ENCODE results near the gene CSNK1A1. TPM values are rescaled to one million over a fixed set of nuclear protein-coding genes. Genes with fewer than 3 reads are reported as not detected.
A peak's percentile ranks its signal among the peaks of the same experiment; 100 is the strongest.
"Not testable (repeated sequence)": the region's sequence is repeated elsewhere in the genome, so short reads cannot be mapped to it uniquely, and the experiment has no call there.

Gene CSNK1A1
- total RNA-seq, 2 experiments from 2014 or later, result 169 to 203 TPM

- ATAC-seq (no peak), DNase-seq (no peak)
- Mint-ChIP-seq H3K9me3 (ENCODE audit: low read depth) (no peaks in the 10 kb centered on the region), H3K4me1 (peaks cover 24% of the 10 kb centered on the region), H3K27me3 (no peaks in the 10 kb centered on the region), H3K27ac (no peak overlapping the region), H3K36me3 (ENCODE audit: low read depth) (peaks cover 5% of the 10 kb centered on the region), H3K4me3 (no peak overlapping the region)
- POLR2A ChIA-PET, result no interaction called here
- intact Hi-C loops (cut with DNase I, micrococcal nuclease), result no loop called here
- CTCF ChIA-PET, result interaction anchor here (1.3 kb wide), 1 partner anchor 12 kb away, joined by 3 read pairs; no protein-coding TSS in a partner anchor
Observed at GRCh38 chr5:149572576-149573231, 21.5 kb upstream of the CSNK1A1 start.

- ATAC-seq, result no peak
- intact Hi-C loops (cut with DNase I, micrococcal nuclease), result no loop called here
- peaks cover 5% of the 10 kb centered on the region for H3K36me3 Mint-ChIP-seq (ENCODE audit: low read depth)
- H3K4me3 Mint-ChIP-seq, result no peak overlapping the region
- POLR2A ChIA-PET, result interaction anchor here (0.7 kb wide), 1 partner anchor 226 kb away, joined by 3 read pairs; no protein-coding TSS in a partner anchor
- H3K27me3 Mint-ChIP-seq, result no peaks in the 10 kb centered on the region
- H3K27ac Mint-ChIP-seq, result no peak overlapping the region
- CTCF ChIA-PET, result interaction anchor here (1.0 to 1.3 kb wide), 3 partner anchors 11 to 203 kb away, joined by 3 read pairs; no protein-coding TSS in a partner anchor
- H3K9me3 Mint-ChIP-seq (ENCODE audit: low read depth), result no peaks in the 10 kb centered on the region
- H3K4me1 Mint-ChIP-seq, result peaks cover 24% of the 10 kb centered on the region
- DNase-seq, result no peak
Observed at GRCh38 chr5:149572170-149572569, 20.9 kb upstream of the CSNK1A1 start.

GRCh38 chr5:149567226-149567625 lies 16.0 kb upstream of the CSNK1A1 start:
- no peaks in the 10 kb centered on the region for H3K36me3 Mint-ChIP-seq (ENCODE audit: low read depth)
- H3K9me3 Mint-ChIP-seq (ENCODE audit: low read depth), result no peaks in the 10 kb centered on the region
- intact Hi-C loops (cut with DNase I, micrococcal nuclease), result loop anchor here (10.0 kb wide), 2 partner anchors 252 to 422 kb away; partner anchors contain the start of gene ABLIM3 (in 1 of the 2)
- ChIA-PET POLR2A (interaction anchor here (0.6 kb wide), 1 partner anchor 135 kb away, joined by 3 read pairs; no protein-coding TSS in a partner anchor), CTCF (interaction anchor here (1.4 kb wide), 3 partner anchors 124 to 195 kb away, joined by 4 to 7 read pairs (median 5); no protein-coding TSS in a partner anchor)
- no peaks in the 10 kb centered on the region for H3K27me3 Mint-ChIP-seq
- DNase-seq, result no peak
- ATAC-seq, result no peak
- no peak overlapping the region for H3K4me3 Mint-ChIP-seq
- H3K4me1 Mint-ChIP-seq, result peaks cover 16% of the 10 kb centered on the region
- H3K27ac Mint-ChIP-seq, result no peak overlapping the region

- not testable (repeated sequence) for H3K4me3 Mint-ChIP-seq; H3K9me3 Mint-ChIP-seq (ENCODE audit: low read depth); H3K36me3 Mint-ChIP-seq (ENCODE audit: low read depth); H3K27ac Mint-ChIP-seq; H3K27me3 Mint-ChIP-seq
- peak; percentile 25 for DNase-seq
- H3K4me1 Mint-ChIP-seq, result peaks cover 30% of the 10 kb centered on the region
- ChIA-PET POLR2A (interaction anchor here (0.6 kb wide), 2 partner anchors 15 to 121 kb away, joined by 3 to 5 read pairs; no protein-coding TSS in a partner anchor), CTCF (interaction anchor here (0.6 to 2.3 kb wide), 29 partner anchors 11 to 423 kb away, joined by 3 to 16 read pairs (median 4); partner anchors contain the start of genes ABLIM3 and CSNK1A1)
- peak; percentile 85 for ATAC-seq
- intact Hi-C loops (cut with DNase I, micrococcal nuclease), result loop anchor here (1.0 to 10.0 kb wide), 7 partner anchors 115 to 420 kb away; partner anchors contain the start of gene ABLIM3 (in 1 of the 2)
Observed at GRCh38 chr5:149564542-149565140, 13.4 kb upstream of the CSNK1A1 start.

GRCh38 chr5:149563466-149563865 lies 12.2 kb upstream of the CSNK1A1 start:
- Mint-ChIP-seq H3K27ac (peak overlapping the region; percentile 80), H3K36me3 (ENCODE audit: low read depth) (no peaks in the 10 kb centered on the region), H3K9me3 (ENCODE audit: low read depth) (no peaks in the 10 kb centered on the region), H3K27me3 (no peaks in the 10 kb centered on the region), H3K4me1 (peaks cover 30% of the 10 kb centered on the region), H3K4me3 (no peak overlapping the region)
- intact Hi-C loops (cut with DNase I, micrococcal nuclease), result loop anchor here (5.0 to 10.0 kb wide), 3 partner anchors 196 to 419 kb away; partner anchors contain the start of gene ABLIM3 (in 1 of the 2)
- ATAC-seq (no peak), DNase-seq (no peak)
- CTCF ChIA-PET, result interaction anchor here (0.5 to 3.5 kb wide), 21 partner anchors 12 to 449 kb away, joined by 3 to 38 read pairs (median 6); partner anchors contain the start of genes CSNK1A1 and IL17B
- POLR2A ChIA-PET, result interaction anchor here (2.4 kb wide), 1 partner anchor 13 kb away, joined by 31 read pairs; the partner anchor contains the start of gene CSNK1A1

- ChIA-PET CTCF (interaction anchor here (0.6 to 3.5 kb wide), 18 partner anchors 10 to 245 kb away, joined by 3 to 38 read pairs (median 6); partner anchors contain the start of genes CSNK1A1, GRPEL2 and IL17B), POLR2A (interaction anchor here (0.6 to 2.4 kb wide), 2 partner anchors 11 to 19 kb away, joined by 4 to 31 read pairs; partner anchors contain the start of gene CSNK1A1)
- Mint-ChIP-seq H3K36me3 (ENCODE audit: low read depth) (no peaks in the 10 kb centered on the region), H3K4me1 (peaks cover 30% of the 10 kb centered on the region), H3K4me3 (no peak overlapping the region), H3K27ac (peak overlapping the region; percentile 74), H3K9me3 (ENCODE audit: low read depth) (no peaks in the 10 kb centered on the region), H3K27me3 (no peaks in the 10 kb centered on the region)
- intact Hi-C loops (cut with DNase I, micrococcal nuclease), result loop anchor here (5.0 to 10.0 kb wide), 3 partner anchors 195 to 417 kb away; partner anchors contain the start of gene ABLIM3 (in 1 of the 2)
- ATAC-seq (peak; percentile 91), DNase-seq (peak; percentile 8)
Observed at GRCh38 chr5:149561848-149562247, 10.6 kb upstream of the CSNK1A1 start.

GRCh38 chr5:149559706-149560105 lies 8.5 kb upstream of the CSNK1A1 start:
- no peaks in the 10 kb centered on the region for H3K27me3 Mint-ChIP-seq
- ChIA-PET CTCF (no interaction called here), POLR2A (interaction anchor here (0.7 kb wide), 1 partner anchor 71 kb away, joined by 3 read pairs; no protein-coding TSS in a partner anchor)
- ATAC-seq (no peak), DNase-seq (no peak)
- no peaks in the 10 kb centered on the region for H3K9me3 Mint-ChIP-seq (ENCODE audit: low read depth)
- no peak overlapping the region for H3K27ac Mint-ChIP-seq
- intact Hi-C loops (cut with DNase I, micrococcal nuclease), result loop anchor here (5.0 to 10.0 kb wide), 3 partner anchors 192 to 415 kb away; partner anchors contain the start of gene ABLIM3 (in 1 of the 2)
- H3K36me3 Mint-ChIP-seq (ENCODE audit: low read depth), result no peaks in the 10 kb centered on the region
- peaks cover 30% of the 10 kb centered on the region for H3K4me1 Mint-ChIP-seq
- H3K4me3 Mint-ChIP-seq, result no peak overlapping the region

- POLR2A ChIA-PET, result no interaction called here
- intact Hi-C loops (cut with DNase I, micrococcal nuclease), result no loop called here
- H3K27me3 Mint-ChIP-seq, result no peaks in the 10 kb centered on the region
Observed at GRCh38 chr5:149552553-149553160, 1.4 kb upstream of the CSNK1A1 start.

GRCh38 chr5:149552038-149552494 lies 827 bp upstream of the CSNK1A1 start:
- intact Hi-C loops (cut with DNase I, micrococcal nuclease), result no loop called here
- H3K4me3 Mint-ChIP-seq, result peak overlapping the region; percentile 95
- ATAC-seq, result no peak
- H3K9me3 Mint-ChIP-seq (ENCODE audit: low read depth), result no peaks in the 10 kb centered on the region
- no peaks in the 10 kb centered on the region for H3K27me3 Mint-ChIP-seq
- peaks cover 34% of the 10 kb centered on the region for H3K36me3 Mint-ChIP-seq (ENCODE audit: low read depth)
- H3K27ac Mint-ChIP-seq, result peak overlapping the region; percentile 100
- ChIA-PET CTCF (interaction anchor here (0.6 to 2.9 kb wide), 19 partner anchors 9 to 800 kb away, joined by 3 to 20 read pairs (median 4); partner anchors contain the start of genes ARHGEF37 and GRPEL2), POLR2A (interaction anchor here (0.6 to 3.3 kb wide), 5 partner anchors 10 to 207 kb away, joined by 4 to 31 read pairs (median 7); partner anchors contain the start of genes GRPEL2 and PCYOX1L)
- peaks cover 20% of the 10 kb centered on the region for H3K4me1 Mint-ChIP-seq
- no peak for DNase-seq

More at GRCh38 chr5:149552553-149553160, 1.4 kb upstream of the CSNK1A1 start:
- Mint-ChIP-seq H3K9me3 (ENCODE audit: low read depth) (no peaks in the 10 kb centered on the region), H3K4me1 (peaks cover 14% of the 10 kb centered on the region), H3K4me3 (peak overlapping the region; percentile 8), H3K27ac (no peak overlapping the region), H3K36me3 (ENCODE audit: low read depth) (peaks cover 28% of the 10 kb centered on the region)
- CTCF ChIA-PET, result interaction anchor here (0.6 to 2.9 kb wide), 9 partner anchors 8 to 198 kb away, joined by 3 to 20 read pairs (median 5); no protein-coding TSS in a partner anchor
- ATAC-seq (no peak), DNase-seq (no peak)

GRCh38 chr5:149550594-149551226 lies 529 bp downstream of the CSNK1A1 start:
- intact Hi-C loops (cut with DNase I, micrococcal nuclease), result loop anchor here (1.0 to 2.0 kb wide), 7 partner anchors 26 to 1168 kb away; partner anchors contain the start of genes GRPEL2 (in 2 of the 2), FBXO38 (in 1 of the 2), HMGXB3 (in 1 of the 2) and RPS14 (in 1 of the 2)
- CTCF ChIA-PET, result interaction anchor here (0.6 to 2.9 kb wide), 20 partner anchors 8 to 409 kb away, joined by 3 to 20 read pairs (median 4); partner anchors contain the start of genes ARHGEF37 and GRPEL2
- no peaks in the 10 kb centered on the region for H3K9me3 Mint-ChIP-seq (ENCODE audit: low read depth)
- POLR2A ChIA-PET, result interaction anchor here (0.5 to 3.3 kb wide), 9 partner anchors 12 to 205 kb away, joined by 3 to 31 read pairs (median 4); partner anchors contain the start of genes GRPEL2 and PCYOX1L
- peaks cover 33% of the 10 kb centered on the region for H3K4me1 Mint-ChIP-seq
- peaks cover 46% of the 10 kb centered on the region for H3K36me3 Mint-ChIP-seq (ENCODE audit: low read depth)
- ATAC-seq (peak; percentile 4), DNase-seq (no peak)
- no peaks in the 10 kb centered on the region for H3K27me3 Mint-ChIP-seq
- peak overlapping the region; percentile 95 for H3K4me3 Mint-ChIP-seq
- peak overlapping the region; percentile 100 for H3K27ac Mint-ChIP-seq
